GM23248 (cell line): ENCODE measurements around the gene NISCH. TPM values are rescaled to one million over a fixed set of nuclear protein-coding genes. Genes with fewer than 3 reads are reported as not detected.

Experiments used
- DNase-seq: peaks from one replicate; pipeline ENCODE4 v3.0.0-alpha.2; 2015
- H2AFZ ChIP-seq: fragments of 200-600 bp; sonication (generic); 2 replicates; pipeline ENCODE4 v1.6.1; 2016; ENCODE audit warnings: antibody characterized with exemption
- H3F3A ChIP-seq: fragments of 200-600 bp; sonication (generic); 2 replicates; pipeline ENCODE4 v1.6.1; 2016; ENCODE audit warnings: mild to moderate bottlenecking, antibody characterized with exemption, mixed run types; ENCODE audit not compliant: insufficient read depth
- H3K27ac ChIP-seq: fragments of 200-600 bp; sonication (generic); 2 replicates; pipeline ENCODE4 v1.5.1; 2016; ENCODE audit warnings: mild to moderate bottlenecking
- H3K27me3 ChIP-seq: fragments of 200-600 bp; sonication (generic); replicated peaks from 2 replicates; pipeline ENCODE4 v1.6.1; 2016; ENCODE audit warnings: mild to moderate bottlenecking; ENCODE audit not compliant: insufficient read depth
- H3K36me3 ChIP-seq: fragments of 200-600 bp; sonication (generic); 2 replicates; pipeline ENCODE4 v1.6.1; 2016; ENCODE audit warnings: low read depth, mild to moderate bottlenecking
- H3K4me1 ChIP-seq: fragments of 200-600 bp; sonication (generic); 2 replicates; pipeline ENCODE4 v1.6.1; 2016; ENCODE audit warnings: mild to moderate bottlenecking; ENCODE audit not compliant: insufficient read depth
- H3K4me2 ChIP-seq: fragments of 200-600 bp; sonication (generic); one replicate; pipeline ENCODE4 v1.6.1; 2016; ENCODE audit warnings: mild to moderate bottlenecking; ENCODE audit not compliant: unreplicated experiment
- H3K4me3 ChIP-seq: fragments of 200-600 bp; sonication (generic); 2 replicates; pipeline ENCODE4 v1.5.1; 2016; ENCODE audit warnings: mild to moderate bottlenecking
- H3K79me2 ChIP-seq: fragments of 200-600 bp; sonication (generic); 2 replicates; pipeline ENCODE4 v1.6.1; 2016; ENCODE audit warnings: mild to moderate bottlenecking; ENCODE audit not compliant: insufficient read depth
- H3K9ac ChIP-seq: fragments of 200-600 bp; sonication (generic); 2 replicates; pipeline ENCODE4 v1.6.1; 2016; ENCODE audit warnings: mild to moderate bottlenecking
- H3K9me2 ChIP-seq: fragments of 200-600 bp; sonication (generic); 2 replicates; pipeline ENCODE4 v1.6.1; 2016; ENCODE audit warnings: mixed run types, mild to moderate bottlenecking, moderate library complexity; ENCODE audit not compliant: insufficient read depth
- H3K9me3 ChIP-seq: fragments of 200-600 bp; sonication (generic); one replicate; pipeline ENCODE4 v1.6.1; 2017; ENCODE audit warnings: low read depth
- H4K20me1 ChIP-seq: fragments of 200-600 bp; sonication (generic); 2 replicates; pipeline ENCODE4 v1.6.0; 2016; ENCODE audit not compliant: insufficient read depth
- EZH2 ChIP-seq: fragments of 200-600 bp; sonication (generic); IDR thresholded peaks from 2 replicates; pipeline ENCODE4 v1.6.1; 2018; ENCODE audit warnings: antibody characterized with exemption, mild to moderate bottlenecking; ENCODE audit not compliant: insufficient read depth, poor library complexity, severe bottlenecking
- EZH2phosphoT487 ChIP-seq: fragments of 200-600 bp; sonication (generic); IDR thresholded peaks from 2 replicates; pipeline ENCODE4 v1.6.1; 2018; ENCODE audit warnings: antibody characterized with exemption, moderate library complexity, mild to moderate bottlenecking, low read depth; ENCODE audit not compliant: insufficient read depth
- WGBS, 2 experiments: methylation state at CpG; one replicate each; pipeline ENCODE4 v1.1.6; 2015 to 2017; ENCODE audit warnings: low lambda C conversion rate in 2 of 2, low coverage in 1 of 2; ENCODE audit errors: missing lambda C conversion rate in 2 of 2; 5-methylcytosine and 5-hydroxymethylcytosine counted together
- in situ Hi-C: fragments of 300-500 bp; cut with MboI; formaldehyde crosslinking; loops from 2 replicates; pipeline ENCODE4 v1.15.0; 2020
- polyA plus RNA-seq: library from polyadenylated mRNA; unstranded; fragments of >200 nt; fragmentation: Nextera tagmentation; extraction: Ambion mirVana; gene quantifications from 2 replicates; pipeline ENCODE4 v1.2.1, GENCODE V29; 2016
- total RNA-seq: library from RNA; depleted of rRNA; stranded (reverse); fragments of >200 nt; shearing (Covaris generic); gene quantifications from 2 replicates; pipeline ENCODE4 v1.2.3, GENCODE V29; 2014

Gene NISCH
- total and polyA plus RNA-seq, 2 experiments from 2014 or later, result 32.8 to 53.7 TPM

- no peak overlapping the region for H3K9ac ChIP-seq
- no peaks in the 10 kb centered on the region for H4K20me1 ChIP-seq
- no peak overlapping the region for H3K4me2 ChIP-seq
- no peak overlapping the region for H2AFZ ChIP-seq
- in situ Hi-C loops, result no loop called here
- 90 to 92% methylated on average over 21 of the region's 22 CpGs for WGBS, 2 experiments
- H3K4me1 ChIP-seq, result no peaks in the 10 kb centered on the region; the same call in 1 of the 2 replicates
- peaks cover 8% of the 10 kb centered on the region; the same call in 1 of the 2 replicates for H3K36me3 ChIP-seq
- no peaks in the 10 kb centered on the region for H3K79me2 ChIP-seq
- H3K9me2 ChIP-seq, result no peaks in the 10 kb centered on the region
- H3K4me3 ChIP-seq, result no peak overlapping the region
- H3K9me3 ChIP-seq, result no peaks in the 10 kb centered on the region
- no peaks in the 10 kb centered on the region for H3K27me3 ChIP-seq
- H3F3A ChIP-seq, result no peaks in the 10 kb centered on the region
- no peak overlapping the region for H3K27ac ChIP-seq
- no peak for DNase-seq
- TF ChIP-seq EZH2phosphoT487 (no peak), EZH2 (no peak)
Observed at GRCh38 chr3:52490035-52490938, 34.9 kb downstream of the NISCH start.

- 90 to 93% methylated on average over 10 to 23 of the region's 23 CpGs for WGBS, 2 experiments
- TF ChIP-seq EZH2phosphoT487 (no peak), EZH2 (no peak)
- peaks cover 7% of the 10 kb centered on the region; the same call in 1 of the 2 replicates for H3K36me3 ChIP-seq
- H3K4me2 ChIP-seq, result no peak overlapping the region
- DNase-seq, result no peak
- no peaks in the 10 kb centered on the region for H3F3A ChIP-seq
- no peaks in the 10 kb centered on the region for H3K9me3 ChIP-seq
- H3K79me2 ChIP-seq, result no peaks in the 10 kb centered on the region
- in situ Hi-C loops, result no loop called here
- no peaks in the 10 kb centered on the region for H3K27me3 ChIP-seq
- H3K4me1 ChIP-seq, result peaks cover 7% of the 10 kb centered on the region
- no peak overlapping the region for H3K4me3 ChIP-seq
- no peak overlapping the region for H3K9ac ChIP-seq
- no peaks in the 10 kb centered on the region for H3K9me2 ChIP-seq
- H4K20me1 ChIP-seq, result no peaks in the 10 kb centered on the region
- no peak overlapping the region for H3K27ac ChIP-seq
- H2AFZ ChIP-seq, result no peak overlapping the region
Observed at GRCh38 chr3:52490939-52491526, 35.6 kb downstream of the NISCH start.

DNA sequence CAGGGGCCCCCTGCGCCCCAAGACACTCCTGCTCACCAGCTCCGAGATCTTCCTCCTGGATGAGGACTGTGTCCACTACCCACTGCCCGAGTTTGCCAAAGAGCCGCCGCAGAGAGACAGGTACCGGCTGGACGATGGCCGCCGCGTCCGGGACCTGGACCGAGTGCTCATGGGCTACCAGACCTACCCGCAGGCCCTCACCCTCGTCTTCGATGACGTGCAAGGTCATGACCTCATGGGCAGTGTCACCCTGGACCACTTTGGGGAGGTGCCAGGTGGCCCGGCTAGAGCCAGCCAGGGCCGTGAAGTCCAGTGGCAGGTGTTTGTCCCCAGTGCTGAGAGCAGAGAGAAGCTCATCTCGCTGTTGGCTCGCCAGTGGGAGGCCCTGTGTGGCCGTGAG, 36.7 kb downstream of the NISCH start:
- H3K4me3 ChIP-seq, result no peak overlapping the region
- no peaks in the 10 kb centered on the region for H3F3A ChIP-seq
- H3K4me2 ChIP-seq, result no peak overlapping the region
- no peak overlapping the region for H2AFZ ChIP-seq
- in situ Hi-C loops, result no loop called here
- no peak for DNase-seq
- WGBS, 2 experiments, result 95 to 97% methylated on average over 21 of the region's 21 CpGs
- no peak for TF ChIP-seq EZH2phosphoT487
- no peak for TF ChIP-seq EZH2
- H3K9me3 ChIP-seq, result no peaks in the 10 kb centered on the region
- H3K4me1 ChIP-seq, result peaks cover 8% of the 10 kb centered on the region
- H4K20me1 ChIP-seq, result no peaks in the 10 kb centered on the region
- no peaks in the 10 kb centered on the region for H3K9me2 ChIP-seq
- no peaks in the 10 kb centered on the region for H3K79me2 ChIP-seq
- H3K27me3 ChIP-seq, result no peaks in the 10 kb centered on the region
- peaks cover 7% of the 10 kb centered on the region; the same call in 1 of the 2 replicates for H3K36me3 ChIP-seq
- H3K27ac ChIP-seq, result no peak overlapping the region
- no peak overlapping the region for H3K9ac ChIP-seq

- Histone ChIP-seq H3K4me2 (no peak overlapping the region), H2AFZ (no peak overlapping the region), H3K27me3 (no peaks in the 10 kb centered on the region), H3K9me2 (no peaks in the 10 kb centered on the region), H3K4me1 (peaks cover 18% of the 10 kb centered on the region), H3K36me3 (peaks cover 7% of the 10 kb centered on the region; the same call in 1 of the 2 replicates), H3K27ac (no peak overlapping the region), H3F3A (0 out of 2 replicates have a peak, but pooled peaks cover 7% of the 10 kb centered on the region), H3K4me3 (no peak overlapping the region), H3K79me2 (no peaks in the 10 kb centered on the region), H4K20me1 (no peaks in the 10 kb centered on the region), H3K9ac (no peak overlapping the region), H3K9me3 (no peaks in the 10 kb centered on the region)
- WGBS, 2 experiments, result 97 to 99% methylated on average over 7 of the region's 7 CpGs
- in situ Hi-C loops, result no loop called here
- TF ChIP-seq EZH2, result no peak
- no peak for TF ChIP-seq EZH2phosphoT487
- DNase-seq, result no peak
Observed at GRCh38 chr3:52493232-52494017, 38.0 kb downstream of the NISCH start.
